Middle frontal gyrus (tissue), 1 donor: Measurements from ENCODE around the gene XDH.

Source experiments
- DNase-seq: peaks from one replicate; pipeline ENCODE4 v3.0.0-alpha.2; 2015; ENCODE audit warnings: low spot score; ENCODE audit errors: extremely low spot score

Gene XDH

GRCh38 chr2:31286961-31287550 lies 127.5 kb downstream of the XDH start:
- DNase-seq = no peak

- DNase-seq = no peak
Observed at GRCh38 chr2:31286230-31286629, 128.3 kb downstream of the XDH start.
